HG02981 (cell line): Measurements from ENCODE around the gene SMAP1.
"Not testable (repeated sequence)": the region's sequence is repeated elsewhere in the genome, so short reads cannot be mapped to it uniquely, and the experiment has no call there.

Experiments
- ATAC-seq: cut with Tn5 transposase; IDR thresholded peaks from one replicate; pipeline ENCODE4 v1.9.1; 2021; ENCODE audit warnings: mild to moderate bottlenecking, moderate library complexity; ENCODE audit not compliant: unreplicated experiment

SMAP1 gene

GRCh38 chr6:70738028-70738427 lies 70.3 kb downstream of the SMAP1 start:
- no peak for ATAC-seq

- ATAC-seq = no peak
These were observed 71.9 kb downstream of the SMAP1 start for GRCh38 chr6:70739534-70739933.

GRCh38 chr6:70740746-70741145 lies 73.1 kb downstream of the SMAP1 start:
- ATAC-seq = not testable (repeated sequence)

- not testable (repeated sequence) for ATAC-seq
These were observed 74.8 kb downstream of the SMAP1 start for GRCh38 chr6:70742462-70742861.

GRCh38 chr6:70753870-70754380 lies 86.2 kb downstream of the SMAP1 start:
- no peak for ATAC-seq

- no peak for ATAC-seq
These were observed 91.2 kb downstream of the SMAP1 start for GRCh38 chr6:70758883-70759282.

GRCh38 chr6:70763754-70764510 lies 96.2 kb downstream of the SMAP1 start:
- no peak for ATAC-seq

- no peak for ATAC-seq
These were observed 97.0 kb downstream of the SMAP1 start for GRCh38 chr6:70764706-70765105.

- ATAC-seq = not testable (repeated sequence)
These were observed 103.7 kb downstream of the SMAP1 start for GRCh38 chr6:70771351-70771750.

- no peak for ATAC-seq
These were observed 112.3 kb downstream of the SMAP1 start for GRCh38 chr6:70779934-70780333.

GRCh38 chr6:70790483-70791224 lies 123.0 kb downstream of the SMAP1 start:
- no peak for ATAC-seq

GRCh38 chr6:70797625-70798024 lies 129.9 kb downstream of the SMAP1 start:
- ATAC-seq = peak; percentile 97

- ATAC-seq = no peak
These were observed 138.4 kb downstream of the SMAP1 start for GRCh38 chr6:70806086-70806485.

- no peak for ATAC-seq
These were observed 144.1 kb downstream of the SMAP1 start for GRCh38 chr6:70811788-70812187.

GRCh38 chr6:70813885-70814284 lies 146.2 kb downstream of the SMAP1 start:
- no peak for ATAC-seq

GRCh38 chr6:70819646-70820045 lies 152.0 kb downstream of the SMAP1 start:
- ATAC-seq = no peak

- no peak for ATAC-seq
These were observed 153.1 kb downstream of the SMAP1 start for GRCh38 chr6:70820778-70821177.

- no peak for ATAC-seq
These were observed 154.1 kb downstream of the SMAP1 start for GRCh38 chr6:70821751-70822150.

- ATAC-seq = no peak
These were observed 156.0 kb downstream of the SMAP1 start for GRCh38 chr6:70823651-70824050.

- no peak for ATAC-seq
These were observed 163.7 kb downstream of the SMAP1 start for GRCh38 chr6:70831427-70831826.

GRCh38 chr6:70834520-70834919 lies 166.8 kb downstream of the SMAP1 start:
- ATAC-seq = no peak

GRCh38 chr6:70838907-70839285 lies 171.2 kb downstream of the SMAP1 start:
- ATAC-seq = no peak
